Cerebellar nuclear complex (tissue), 1 donor: ENCODE data around the gene MTAP.

ENCODE experiments used
- DNase-seq, 2 experiments: peaks; one replicate each; lab custom pipeline; 2025; lab: John Stamatoyannopoulos, UW

Gene MTAP

GRCh38 chr9:21804791-21805190 is 2.4 kb downstream of the MTAP start:
- DNase-seq: no peak

GRCh38 chr9:21806644-21807043 is 4.2 kb downstream of the MTAP start:
- DNase-seq: no peak

- DNase-seq: no peak
Measured at GRCh38 chr9:21810388-21810787, 8.0 kb downstream of the MTAP start.

DNA sequence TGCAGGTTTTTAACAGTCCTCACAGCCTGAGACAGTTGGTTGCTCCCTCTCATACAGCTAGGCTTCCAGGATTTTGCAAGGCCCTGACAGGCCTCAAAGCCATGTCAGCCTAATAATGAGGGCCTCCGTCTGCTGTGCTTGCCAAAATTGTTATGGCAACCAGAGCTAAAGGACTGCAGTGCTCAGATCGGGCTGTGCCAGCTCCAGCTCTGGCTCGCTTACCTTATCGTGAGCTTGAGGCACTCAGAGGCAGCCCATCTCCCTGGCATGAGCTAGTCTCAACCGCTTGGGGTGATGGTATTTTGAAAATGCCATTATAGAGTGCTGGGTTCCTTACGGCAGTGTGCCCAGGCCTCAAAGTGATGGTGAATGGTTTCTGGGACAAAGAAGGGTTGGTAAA is 8.4 kb downstream of the MTAP start:
- no peak for DNase-seq

- DNase-seq: no peak
Measured at GRCh38 chr9:21811914-21812313, 9.5 kb downstream of the MTAP start.

- DNase-seq: no peak
Measured at GRCh38 chr9:21812415-21812814, 10.0 kb downstream of the MTAP start.

DNA sequence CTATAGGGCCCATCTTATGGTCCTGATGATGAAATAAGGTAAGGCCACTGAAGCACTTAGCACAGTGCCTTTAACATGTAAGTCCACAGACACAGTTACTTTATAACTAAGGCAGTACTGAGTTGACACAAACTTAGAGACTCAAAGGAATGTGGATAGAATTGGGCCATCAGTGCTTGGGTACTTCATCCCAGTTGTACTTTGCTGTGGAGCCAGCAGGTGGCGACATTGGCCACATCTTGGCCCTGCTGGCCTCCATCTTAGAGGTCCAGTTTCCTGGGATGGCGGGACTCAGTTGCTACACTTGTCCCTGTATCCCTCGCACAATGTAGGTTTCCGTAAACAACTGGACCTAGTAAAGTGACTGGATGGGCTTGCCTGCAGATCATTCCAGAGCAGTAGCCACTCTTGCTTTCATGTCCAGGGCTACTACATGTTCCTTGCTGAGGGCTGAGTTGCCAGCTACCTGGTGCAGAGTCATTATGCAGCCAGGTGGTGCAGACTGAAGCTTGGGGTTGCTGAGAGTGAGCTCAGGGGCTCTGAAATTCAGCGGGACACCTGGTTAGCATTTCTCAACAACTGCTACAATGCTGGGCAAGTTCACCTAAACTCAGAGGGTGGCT is 10.6 kb downstream of the MTAP start:
- DNase-seq: no peak

- no peak for DNase-seq
Measured at GRCh38 chr9:21813575-21814473, 11.4 kb downstream of the MTAP start.

- no peak for DNase-seq
Measured at GRCh38 chr9:21815643-21816042, 13.2 kb downstream of the MTAP start.

DNA sequence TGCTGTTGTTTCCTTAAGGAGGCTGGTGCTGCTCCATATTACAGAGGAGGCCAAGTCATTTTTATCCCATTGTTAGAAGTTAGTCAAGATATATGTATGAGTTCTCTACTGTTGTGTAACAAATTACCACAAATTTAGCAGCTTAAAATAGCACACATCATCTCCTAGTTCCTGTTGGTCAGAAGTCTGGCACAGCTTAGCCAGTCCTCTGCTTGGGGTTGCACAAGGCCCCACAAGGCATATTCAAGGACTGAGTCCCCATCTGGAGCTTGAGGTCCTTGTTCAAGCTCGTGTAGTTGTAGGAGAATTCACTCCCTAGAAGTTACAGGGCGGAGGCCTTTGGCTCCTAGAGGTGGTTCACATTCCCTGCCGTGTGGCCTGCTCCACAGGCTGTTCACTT is 14.7 kb downstream of the MTAP start:
- no peak for DNase-seq

- DNase-seq: no peak
Measured at GRCh38 chr9:21825637-21826036, 23.2 kb downstream of the MTAP start.

DNA sequence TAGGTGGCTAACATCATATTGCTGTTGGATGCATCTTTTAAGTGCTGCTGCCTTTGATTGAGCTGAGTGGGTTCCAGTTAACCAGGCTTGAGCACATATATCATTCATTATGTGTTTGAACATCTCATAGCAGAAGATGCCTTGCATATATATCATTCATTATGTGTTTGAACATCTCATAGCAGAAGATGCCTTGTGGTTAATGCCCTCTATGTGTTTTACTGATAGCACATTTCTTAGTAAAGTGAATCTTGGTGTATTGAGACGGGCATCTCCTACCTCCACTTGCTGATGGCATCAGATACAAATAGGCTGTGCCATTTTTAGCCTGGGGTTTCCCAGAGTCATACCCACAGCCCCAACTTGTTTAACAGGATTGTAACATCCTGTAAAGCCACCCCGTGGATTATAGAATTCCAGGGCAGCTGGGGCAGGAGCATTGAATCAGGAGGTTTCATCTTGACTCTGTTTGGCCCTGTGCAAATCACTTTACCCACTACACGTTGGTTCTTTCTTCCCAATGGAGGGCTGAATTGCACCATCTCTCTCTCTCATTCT is 26.5 kb downstream of the MTAP start:
- no peak for DNase-seq

GRCh38 chr9:21830589-21830988 is 28.2 kb downstream of the MTAP start:
- DNase-seq: no peak

GRCh38 chr9:21831841-21832509 is 29.5 kb downstream of the MTAP start:
- DNase-seq: no peak

DNA sequence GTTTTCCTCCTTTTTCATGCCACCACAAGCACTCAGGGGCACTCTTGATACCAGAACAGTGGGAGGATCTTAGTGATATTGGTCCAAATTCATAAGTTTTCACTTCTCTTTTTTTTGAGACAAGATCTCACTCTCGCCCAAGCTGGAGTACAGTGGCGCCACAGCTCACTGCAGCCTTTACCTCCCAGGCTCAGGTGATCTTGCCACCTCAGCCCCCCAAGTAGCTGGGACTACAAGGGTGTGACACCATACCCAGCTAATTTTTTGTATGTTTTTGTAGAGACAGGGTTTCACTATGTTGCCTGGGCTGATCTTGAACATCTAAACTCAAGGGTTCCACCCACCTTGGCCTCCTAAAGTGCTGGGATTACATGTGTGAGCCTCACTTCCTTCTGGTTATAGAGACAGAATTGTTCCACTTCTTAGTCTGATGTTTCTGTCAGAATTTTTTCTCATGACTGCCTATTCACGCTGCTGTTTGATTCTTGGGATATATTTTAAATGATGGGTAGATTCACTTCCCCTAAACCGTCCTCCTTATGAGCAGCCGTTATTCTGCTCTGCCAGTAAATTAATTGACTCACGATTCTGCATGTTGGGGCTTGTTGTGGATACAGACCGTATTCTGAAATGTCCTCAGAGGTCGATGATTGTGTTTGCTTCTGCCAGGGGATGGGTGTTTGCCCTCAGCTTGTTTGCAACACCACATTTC is 30.8 kb downstream of the MTAP start:
- DNase-seq: no peak

DNA sequence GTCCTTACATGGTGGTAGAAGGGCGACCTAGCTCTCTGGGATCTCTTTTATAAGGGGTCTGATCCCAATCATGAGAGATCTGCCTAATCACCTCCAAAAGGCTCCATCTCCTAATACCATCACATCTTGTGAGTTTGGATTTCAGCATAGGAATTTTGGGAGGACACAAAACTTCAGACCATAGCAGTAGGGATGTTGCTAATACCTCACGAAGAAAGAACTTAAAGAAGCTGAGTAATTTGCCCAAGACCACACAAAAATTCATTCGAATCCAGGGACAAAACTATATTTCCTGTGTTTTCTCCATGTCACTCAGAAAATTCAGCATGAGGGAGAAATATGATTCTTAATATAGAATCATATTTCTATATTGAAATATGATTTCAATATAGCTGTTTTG is 32.7 kb downstream of the MTAP start:
- DNase-seq: no peak

GRCh38 chr9:21836437-21837161 is 34.2 kb downstream of the MTAP start:
- no peak for DNase-seq

DNA sequence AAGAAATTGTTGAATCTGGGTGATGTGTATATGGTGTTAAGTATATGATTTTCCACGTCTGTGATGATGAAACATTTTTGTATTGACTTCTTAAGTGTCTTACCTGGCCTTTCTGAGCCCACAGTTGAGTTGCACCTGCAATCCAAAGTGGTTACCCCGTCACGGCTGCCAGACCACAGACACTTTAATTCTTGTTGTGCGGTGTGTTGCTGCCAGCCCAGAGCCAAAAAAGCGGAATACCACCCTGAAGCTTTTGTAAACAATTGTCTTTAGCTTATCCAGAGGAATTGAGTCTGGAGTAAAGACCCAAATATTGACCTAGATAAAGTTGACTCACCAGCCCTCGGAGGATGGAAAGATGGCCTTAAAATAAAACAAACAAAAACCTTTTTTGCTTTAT is 35.1 kb downstream of the MTAP start:
- DNase-seq: no peak

GRCh38 chr9:21840647-21841046 is 38.2 kb downstream of the MTAP start:
- no peak for DNase-seq

DNA sequence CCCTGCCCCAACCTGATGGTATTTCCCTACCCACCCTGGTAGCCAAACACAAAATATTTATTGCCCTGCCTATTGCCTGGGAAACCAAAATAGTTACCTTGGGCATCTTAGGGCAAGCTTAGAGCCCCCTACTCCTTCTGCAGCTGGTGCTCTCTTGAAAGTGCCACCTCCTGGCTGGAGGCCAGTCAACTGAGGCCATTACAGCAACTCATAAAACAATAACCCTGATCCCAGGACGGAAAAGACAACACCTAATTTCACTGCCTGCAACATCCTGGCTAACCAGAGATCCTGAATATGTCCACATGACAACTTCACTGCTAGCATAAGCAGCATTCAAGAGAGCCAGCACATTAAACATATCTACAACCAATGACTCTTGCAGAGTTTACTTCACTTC is 38.7 kb downstream of the MTAP start:
- DNase-seq: no peak

- DNase-seq: no peak
Measured at GRCh38 chr9:21848615-21849014, 46.2 kb downstream of the MTAP start.
